ENCODE data around the gene TMEM200B. TPM values are rescaled to one million over a fixed set of nuclear protein-coding genes. Genes with fewer than 3 reads are reported as not detected.

Gene TMEM200B
- not detected for total RNA-seq

- peak within 1 kb of the TSS; percentile 28 for H3K4me3 ChIP-seq (ENCODE audit: low read length)
- peaks cover 34% of the 10 kb centered on the region for H3K4me1 ChIP-seq (ENCODE audit: insufficient read depth, low read length)
- no peaks in the 10 kb centered on the region for H3K9me3 ChIP-seq (ENCODE audit: low read depth, low read length)
- peaks cover 42% of the 10 kb centered on the region for H3K27me3 ChIP-seq (ENCODE audit: insufficient read depth, low read length)
Observed at GRCh38 chr1:29123887-29124365, at the start of gene TMEM200B. Gene TMEM200B, minus strand, starts transcription at chr1:29123903. Its CDS starts 2,075 bp downstream, at chr1:29121828.

GRCh38 chr1:29172415-29172939 is 48.8 kb upstream of the TMEM200B start:
- Histone ChIP-seq H3K27me3 (ENCODE audit: insufficient read depth, low read length) (no peaks in the 10 kb centered on the region), H3K9me3 (ENCODE audit: low read depth, low read length) (no peaks in the 10 kb centered on the region), H3K4me1 (ENCODE audit: insufficient read depth, low read length) (peaks cover 26% of the 10 kb centered on the region), H3K4me3 (ENCODE audit: low read length) (no peak overlapping the region)

- H3K4me1 ChIP-seq (ENCODE audit: insufficient read depth, low read length), result peaks cover 22% of the 10 kb centered on the region
- no peaks in the 10 kb centered on the region for H3K27me3 ChIP-seq (ENCODE audit: insufficient read depth, low read length)
- H3K4me3 ChIP-seq (ENCODE audit: low read length), result no peak overlapping the region
- H3K9me3 ChIP-seq (ENCODE audit: low read depth, low read length), result no peaks in the 10 kb centered on the region
Observed at GRCh38 chr1:29171521-29171920, 47.8 kb upstream of the TMEM200B start.

GRCh38 chr1:29171089-29171488 is 47.4 kb upstream of the TMEM200B start:
- Histone ChIP-seq H3K4me3 (ENCODE audit: low read length) (no peak overlapping the region), H3K4me1 (ENCODE audit: insufficient read depth, low read length) (peaks cover 22% of the 10 kb centered on the region), H3K27me3 (ENCODE audit: insufficient read depth, low read length) (no peaks in the 10 kb centered on the region), H3K9me3 (ENCODE audit: low read depth, low read length) (no peaks in the 10 kb centered on the region)

- Histone ChIP-seq H3K27me3 (ENCODE audit: insufficient read depth, low read length) (no peaks in the 10 kb centered on the region), H3K4me3 (ENCODE audit: low read length) (no peak overlapping the region), H3K9me3 (ENCODE audit: low read depth, low read length) (no peaks in the 10 kb centered on the region), H3K4me1 (ENCODE audit: insufficient read depth, low read length) (peaks cover 22% of the 10 kb centered on the region)
Observed at GRCh38 chr1:29169976-29170375, 46.3 kb upstream of the TMEM200B start.

GRCh38 chr1:29167904-29168303 is 44.2 kb upstream of the TMEM200B start:
- no peaks in the 10 kb centered on the region for H3K9me3 ChIP-seq (ENCODE audit: low read depth, low read length)
- H3K27me3 ChIP-seq (ENCODE audit: insufficient read depth, low read length), result no peaks in the 10 kb centered on the region
- H3K4me3 ChIP-seq (ENCODE audit: low read length), result no peak overlapping the region
- peaks cover 22% of the 10 kb centered on the region for H3K4me1 ChIP-seq (ENCODE audit: insufficient read depth, low read length)

GRCh38 chr1:29166291-29166878 is 42.7 kb upstream of the TMEM200B start:
- Histone ChIP-seq H3K9me3 (ENCODE audit: low read depth, low read length) (no peaks in the 10 kb centered on the region), H3K4me3 (ENCODE audit: low read length) (no peak overlapping the region), H3K27me3 (ENCODE audit: insufficient read depth, low read length) (no peaks in the 10 kb centered on the region), H3K4me1 (ENCODE audit: insufficient read depth, low read length) (peaks cover 19% of the 10 kb centered on the region)

GRCh38 chr1:29164588-29164987 is 40.9 kb upstream of the TMEM200B start:
- H3K4me1 ChIP-seq (ENCODE audit: insufficient read depth, low read length), result peaks cover 7% of the 10 kb centered on the region

GRCh38 chr1:29162476-29163138 is 38.9 kb upstream of the TMEM200B start:
- H3K4me1 ChIP-seq (ENCODE audit: insufficient read depth, low read length), result peaks cover 7% of the 10 kb centered on the region
- H3K27me3 ChIP-seq (ENCODE audit: insufficient read depth, low read length), result no peaks in the 10 kb centered on the region
- no peaks in the 10 kb centered on the region for H3K9me3 ChIP-seq (ENCODE audit: low read depth, low read length)
- no peak overlapping the region for H3K4me3 ChIP-seq (ENCODE audit: low read length)

More at GRCh38 chr1:29164588-29164987, 40.9 kb upstream of the TMEM200B start:
- no peak overlapping the region for H3K4me3 ChIP-seq (ENCODE audit: low read length)
- H3K27me3 ChIP-seq (ENCODE audit: insufficient read depth, low read length), result no peaks in the 10 kb centered on the region
- no peaks in the 10 kb centered on the region for H3K9me3 ChIP-seq (ENCODE audit: low read depth, low read length)

- H3K4me3 ChIP-seq (ENCODE audit: low read length), result no peak overlapping the region
- H3K9me3 ChIP-seq (ENCODE audit: low read depth, low read length), result no peaks in the 10 kb centered on the region
- no peaks in the 10 kb centered on the region for H3K27me3 ChIP-seq (ENCODE audit: insufficient read depth, low read length)
- H3K4me1 ChIP-seq (ENCODE audit: insufficient read depth, low read length), result peaks cover 7% of the 10 kb centered on the region
Observed at GRCh38 chr1:29162025-29162424, 38.3 kb upstream of the TMEM200B start.

- no peaks in the 10 kb centered on the region for H3K27me3 ChIP-seq (ENCODE audit: insufficient read depth, low read length)
Observed at GRCh38 chr1:29159773-29160172, 36.1 kb upstream of the TMEM200B start.

GRCh38 chr1:29157269-29157601 is 33.5 kb upstream of the TMEM200B start:
- H3K9me3 ChIP-seq (ENCODE audit: low read depth, low read length), result no peaks in the 10 kb centered on the region
- H3K4me1 ChIP-seq (ENCODE audit: insufficient read depth, low read length), result no peaks in the 10 kb centered on the region

More at GRCh38 chr1:29159773-29160172, 36.1 kb upstream of the TMEM200B start:
- Histone ChIP-seq H3K9me3 (ENCODE audit: low read depth, low read length) (no peaks in the 10 kb centered on the region), H3K4me3 (ENCODE audit: low read length) (no peak overlapping the region), H3K4me1 (ENCODE audit: insufficient read depth, low read length) (peaks cover 7% of the 10 kb centered on the region)

GRCh38 chr1:29156543-29157268 is 33.0 kb upstream of the TMEM200B start:
- Histone ChIP-seq H3K9me3 (ENCODE audit: low read depth, low read length) (no peaks in the 10 kb centered on the region), H3K27me3 (ENCODE audit: insufficient read depth, low read length) (no peaks in the 10 kb centered on the region), H3K4me1 (ENCODE audit: insufficient read depth, low read length) (no peaks in the 10 kb centered on the region), H3K4me3 (ENCODE audit: low read length) (no peak overlapping the region)

More at GRCh38 chr1:29157269-29157601, 33.5 kb upstream of the TMEM200B start:
- H3K4me3 ChIP-seq (ENCODE audit: low read length), result no peak overlapping the region
- no peaks in the 10 kb centered on the region for H3K27me3 ChIP-seq (ENCODE audit: insufficient read depth, low read length)

GRCh38 chr1:29152046-29152805 is 28.5 kb upstream of the TMEM200B start:
- Histone ChIP-seq H3K4me3 (ENCODE audit: low read length) (no peak overlapping the region), H3K27me3 (ENCODE audit: insufficient read depth, low read length) (no peaks in the 10 kb centered on the region), H3K4me1 (ENCODE audit: insufficient read depth, low read length) (no peaks in the 10 kb centered on the region), H3K9me3 (ENCODE audit: low read depth, low read length) (no peaks in the 10 kb centered on the region)
